A673 (cell line): Measurements from ENCODE around the gene ALG14.

ENCODE experiments used
- CTCF ChIP-seq: fragments of 300-800, 200-600 bp; sonication (generic); conservative IDR thresholded peaks from 2 replicates; pipeline ENCODE4 v1.5.1; 2017; ENCODE audit warnings: low read depth, mild to moderate bottlenecking, antibody characterized with exemption, low read length, moderate library complexity, mixed read lengths
- EZH2 ChIP-seq: fragments of 200-600 bp; sonication (generic); IDR thresholded peaks from 2 replicates; pipeline ENCODE4 v1.6.1; 2017; ENCODE audit warnings: borderline replicate concordance, low read depth, mild to moderate bottlenecking, mixed read lengths, antibody characterized with exemption, low read length; ENCODE audit not compliant: poor library complexity, severe bottlenecking

GRCh38 chr1:94925004-94925403, 147.7 kb downstream of the ALG14 start:
- TF ChIP-seq CTCF (no peak), EZH2 (no peak)
